GM18505 (cell line): ENCODE measurements around the gene FILIP1L.

ENCODE experiments used
- ATAC-seq: cut with Tn5 transposase; IDR thresholded peaks from one replicate; pipeline ENCODE4 v1.9.1; 2021; ENCODE audit not compliant: unreplicated experiment
- POLR2A ChIP-seq: IDR thresholded peaks from 4 replicates; pipeline ENCODE4 v1.6.1; 2011; ENCODE audit warnings: borderline replicate concordance; ENCODE audit not compliant: insufficient read depth, insufficient read length; ENCODE audit errors: extremely low read depth

FILIP1L gene

GRCh38 chr3:99865321-99865720, 249.0 kb downstream of the FILIP1L start:
- TF ChIP-seq POLR2A, result no peak
- ATAC-seq, result no peak

GRCh38 chr3:99864289-99864688, 250.0 kb downstream of the FILIP1L start:
- no peak for TF ChIP-seq POLR2A
- ATAC-seq, result no peak

- no peak for ATAC-seq
These were observed 250.7 kb downstream of the FILIP1L start for GRCh38 chr3:99863588-99863987.

GRCh38 chr3:99863002-99863401, 251.3 kb downstream of the FILIP1L start:
- no peak for ATAC-seq
- TF ChIP-seq POLR2A, result no peak

More at GRCh38 chr3:99863588-99863987, 250.7 kb downstream of the FILIP1L start:
- no peak for TF ChIP-seq POLR2A

DNA sequence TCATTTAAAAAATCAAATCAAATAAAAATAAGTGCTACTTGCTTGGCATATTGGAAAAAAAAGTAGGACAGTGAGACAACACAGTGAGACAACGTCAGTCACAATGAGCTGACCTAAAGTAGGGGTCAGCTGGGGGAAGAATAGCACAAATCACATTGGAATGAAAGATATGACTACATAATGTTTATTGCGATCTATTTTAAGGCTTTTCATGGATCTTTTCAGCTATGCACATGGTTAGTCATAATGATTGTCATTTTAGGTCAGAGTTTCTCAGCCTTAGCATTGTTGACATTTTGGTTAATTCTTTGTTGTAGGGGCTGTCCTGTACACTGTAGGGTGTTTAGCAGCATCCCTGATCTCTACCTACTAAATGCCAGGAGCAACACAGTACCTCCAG, 252.1 kb downstream of the FILIP1L start:
- ATAC-seq, result no peak
- no peak for TF ChIP-seq POLR2A

GRCh38 chr3:99861216-99861615, 253.1 kb downstream of the FILIP1L start:
- no peak for TF ChIP-seq POLR2A
- ATAC-seq, result no peak

GRCh38 chr3:99859825-99860224, 254.5 kb downstream of the FILIP1L start:
- no peak for TF ChIP-seq POLR2A
- ATAC-seq, result no peak

GRCh38 chr3:99858469-99858868, 255.8 kb downstream of the FILIP1L start:
- TF ChIP-seq POLR2A, result no peak
- no peak for ATAC-seq

GRCh38 chr3:99857278-99857677, 257.0 kb downstream of the FILIP1L start:
- no peak for ATAC-seq
- TF ChIP-seq POLR2A, result no peak

DNA sequence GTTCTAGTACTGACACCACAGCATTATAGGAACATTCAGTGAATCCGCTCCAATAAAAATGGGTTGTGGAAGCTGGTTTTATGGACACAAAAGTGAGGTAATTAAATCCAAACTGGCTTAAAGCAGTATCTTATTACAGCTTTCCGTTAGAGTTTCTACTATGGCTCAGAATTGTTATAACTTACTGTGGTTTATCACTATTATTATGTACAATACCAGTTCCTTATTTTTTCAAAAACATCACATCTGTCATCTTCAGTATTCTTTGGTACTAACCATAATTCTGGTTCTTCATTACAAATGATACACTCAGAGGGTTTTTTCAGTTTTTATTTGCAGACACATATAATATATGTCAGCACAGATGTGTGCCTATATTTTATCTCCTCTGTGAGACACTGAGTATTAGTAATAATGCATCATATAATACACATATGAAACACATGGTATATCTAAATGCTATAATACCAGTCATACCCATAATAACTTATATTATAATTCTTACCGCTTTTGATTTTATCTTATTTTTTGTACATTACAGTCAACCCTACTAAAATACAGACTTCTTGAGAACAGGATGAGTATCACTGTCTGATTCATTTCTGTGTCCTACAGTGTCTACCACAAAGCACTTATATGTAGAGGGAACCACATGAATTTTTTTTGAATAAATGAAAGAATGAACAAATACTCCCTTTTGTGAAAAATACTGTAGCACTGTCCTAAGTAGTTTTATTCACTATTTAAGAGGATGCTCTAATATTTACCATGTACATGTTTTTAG, 257.7 kb downstream of the FILIP1L start:
- ATAC-seq, result no peak
- no peak for TF ChIP-seq POLR2A

- no peak for ATAC-seq
- no peak for TF ChIP-seq POLR2A
These were observed 258.4 kb downstream of the FILIP1L start for GRCh38 chr3:99855900-99856299.

GRCh38 chr3:99854756-99855298, 259.5 kb downstream of the FILIP1L start:
- ATAC-seq, result no peak

GRCh38 chr3:99852851-99853250, 261.4 kb downstream of the FILIP1L start:
- no peak for ATAC-seq
- TF ChIP-seq POLR2A, result no peak

More at GRCh38 chr3:99854756-99855298, 259.5 kb downstream of the FILIP1L start:
- TF ChIP-seq POLR2A, result no peak

- no peak for TF ChIP-seq POLR2A
- no peak for ATAC-seq
These were observed 262.3 kb downstream of the FILIP1L start for GRCh38 chr3:99851955-99852354.
